ENCODE data around the gene PLXNB3.
"Not testable (repeated sequence)": the region's sequence is repeated elsewhere in the genome, so short reads cannot be mapped to it uniquely, and the experiment has no call there.

The PLXNB3 gene

DNA sequence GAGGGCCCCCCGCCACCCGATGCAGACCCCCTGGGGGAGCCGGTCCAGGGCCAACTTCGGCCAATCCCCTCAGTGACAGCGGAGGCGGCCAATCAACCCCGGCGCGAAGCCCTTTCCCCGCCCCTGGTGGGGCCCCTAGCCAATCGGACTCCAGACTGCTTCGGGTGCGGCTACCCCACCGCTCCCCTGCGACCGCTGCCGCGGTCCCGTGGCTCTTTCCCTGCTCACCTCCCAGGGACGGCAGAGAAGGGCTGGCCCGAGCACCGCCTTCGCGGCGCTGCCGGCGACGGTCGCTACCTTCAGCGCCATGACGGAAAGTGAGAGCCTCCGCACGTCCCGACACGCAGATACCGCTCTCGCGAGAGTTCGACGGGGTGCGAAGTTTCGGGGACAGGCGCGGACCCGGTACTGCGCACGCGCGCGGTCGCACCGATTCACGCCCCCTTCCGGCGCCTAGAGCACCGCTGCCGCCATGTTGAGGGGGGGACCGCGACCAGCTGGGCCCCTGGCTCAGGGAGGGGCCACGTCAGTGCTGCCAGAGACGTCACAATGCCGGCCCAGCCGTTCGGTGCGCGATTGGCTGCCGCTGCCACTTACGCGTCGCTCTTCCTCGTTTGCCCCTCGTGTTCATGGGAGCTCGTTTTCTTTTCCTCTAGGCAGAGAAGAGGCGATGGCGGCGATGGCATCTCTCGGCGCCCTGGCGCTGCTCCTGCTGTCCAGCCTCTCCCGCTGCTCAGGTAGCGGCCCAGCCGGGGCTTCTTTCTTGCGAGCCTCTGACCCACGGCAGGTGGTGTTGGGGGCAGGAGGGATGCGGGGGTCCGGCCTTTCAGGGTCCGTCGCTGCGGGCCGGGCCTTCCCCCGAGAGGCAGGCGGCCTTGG is 30.2 kb downstream of the PLXNB3 start, which contains the start of the genes IDH3G and SSR4:
Gene IDH3G, minus strand, starts transcription at position 358 of the 879 bp plus-strand sequence. Its CDS starts 49 bp downstream, at position 309.
Gene SSR4, plus strand, starts transcription at position 651 of the 879 bp plus-strand sequence. Its CDS starts 20 bp downstream, at position 671.
- DNase-seq = peak; percentile 92

DNA sequence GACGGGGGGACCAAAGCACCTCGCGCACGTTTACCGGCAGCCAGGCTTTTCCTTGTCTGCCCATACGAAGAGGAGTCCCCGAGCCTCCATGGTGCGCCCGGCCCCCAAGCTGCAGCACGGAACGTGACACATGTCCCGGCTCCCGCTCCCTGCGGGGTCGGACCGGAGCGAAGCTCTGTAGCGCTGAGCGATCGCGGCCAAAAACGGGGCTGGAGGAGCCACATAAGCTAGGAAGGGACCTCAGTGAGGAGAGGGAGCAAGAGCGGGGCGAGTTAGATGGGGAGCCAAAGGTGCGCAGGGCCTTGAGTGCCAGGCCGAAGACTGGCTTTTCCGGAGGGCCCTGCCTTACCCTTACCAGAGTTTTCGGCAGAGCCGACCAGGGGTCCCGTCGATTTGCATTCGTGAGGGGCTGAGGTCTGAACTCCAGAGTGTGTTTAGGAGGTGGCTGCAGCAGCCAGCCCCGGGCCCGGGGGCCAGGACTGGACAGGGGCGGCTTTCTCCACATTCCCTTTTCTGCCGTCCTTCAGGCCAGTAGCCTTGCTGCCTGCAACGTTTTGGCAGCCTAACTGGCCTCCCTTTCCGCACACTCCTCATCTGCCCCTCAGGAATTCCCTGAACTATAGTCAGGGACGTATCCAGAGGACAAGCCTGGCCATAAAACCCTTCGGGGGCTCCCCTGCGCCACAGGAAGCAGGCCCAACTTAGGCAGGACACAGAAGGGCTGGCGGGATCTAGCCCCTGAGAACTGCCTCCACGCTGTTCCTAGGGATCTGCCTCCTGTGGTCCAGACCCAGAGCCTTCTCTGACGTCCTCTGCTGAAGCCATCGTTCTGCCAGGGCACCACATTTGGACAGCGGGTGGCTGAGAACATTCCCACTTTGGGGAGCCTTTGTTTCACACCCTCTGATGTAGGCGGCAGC is 31.1 kb downstream of the PLXNB3 start:
- DNase-seq = peak; percentile 24

DNA sequence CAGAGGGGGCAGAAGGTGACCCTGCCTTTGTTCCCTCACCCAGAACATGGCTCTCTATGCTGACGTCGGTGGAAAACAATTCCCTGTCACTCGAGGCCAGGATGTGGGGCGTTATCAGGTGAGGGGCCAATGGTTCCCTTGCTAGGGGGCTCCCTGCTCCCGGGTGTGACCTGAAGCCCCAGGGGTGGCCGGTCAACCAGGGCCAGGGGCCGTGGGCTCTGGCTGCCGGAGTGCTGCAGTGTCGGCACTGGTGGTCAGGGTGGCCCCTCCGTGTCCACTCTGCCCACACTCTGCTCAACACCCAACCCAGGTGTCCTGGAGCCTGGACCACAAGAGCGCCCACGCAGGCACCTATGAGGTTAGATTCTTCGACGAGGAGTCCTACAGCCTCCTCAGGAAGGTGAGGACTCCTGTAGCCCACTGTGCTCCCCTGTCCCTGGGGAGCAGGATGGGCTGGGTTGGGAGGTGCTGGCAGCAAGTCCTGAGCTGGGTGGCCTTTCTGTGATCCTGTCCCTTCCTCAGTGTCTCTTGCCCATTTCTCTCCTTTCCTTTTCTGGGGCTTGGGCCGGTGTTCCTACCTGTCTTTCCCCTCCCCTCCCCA is 33.5 kb downstream of the PLXNB3 start:
- no peak for DNase-seq

DNA sequence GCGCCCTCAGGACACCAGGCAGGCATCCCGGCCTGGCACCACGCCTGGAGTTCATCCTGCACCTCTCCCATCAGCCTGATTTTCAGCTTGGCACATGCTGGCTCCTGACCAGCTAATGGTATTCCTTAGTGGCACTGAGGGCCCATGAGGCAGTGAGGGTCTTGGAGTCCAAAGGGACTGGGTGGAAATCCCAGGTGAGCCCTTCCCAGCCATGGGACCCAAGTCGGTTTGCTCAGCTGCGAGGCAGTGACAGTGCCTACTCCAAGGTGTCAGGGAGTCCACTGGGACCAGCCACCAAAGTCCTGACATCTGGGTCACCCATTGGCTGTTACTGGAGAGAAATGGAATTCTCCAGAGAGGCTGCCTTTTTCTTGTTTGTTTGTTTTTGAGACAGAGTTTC is 35.3 kb downstream of the PLXNB3 start:
- DNase-seq = no peak

DNA sequence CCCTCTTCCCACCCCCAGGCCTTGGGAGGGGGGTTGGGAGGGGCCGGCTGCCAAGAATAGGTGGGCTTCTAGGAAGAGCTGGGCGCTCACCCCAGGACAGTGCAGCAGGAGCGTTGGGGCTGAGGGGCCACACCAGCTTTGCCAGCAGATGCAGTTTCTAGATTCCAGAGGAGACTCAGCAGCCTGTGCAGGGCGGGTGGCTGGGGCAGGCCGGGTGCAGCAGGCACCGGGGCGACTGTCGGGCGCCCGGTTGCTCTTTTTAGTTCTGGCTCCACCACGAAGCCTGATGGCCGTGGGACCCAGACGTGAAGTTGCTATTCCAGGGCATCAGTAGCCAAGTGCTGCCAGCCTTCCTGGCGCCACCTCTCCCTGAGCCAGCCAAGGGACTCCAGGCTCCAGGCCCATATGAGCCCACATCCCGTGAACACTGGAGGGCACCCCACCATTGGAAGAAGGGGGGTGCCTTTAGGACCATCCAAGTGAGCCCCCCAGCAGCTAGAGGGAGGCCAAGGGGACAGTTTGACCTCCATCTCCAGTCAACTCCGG is 36.2 kb downstream of the PLXNB3 start:
- DNase-seq = no peak

DNA sequence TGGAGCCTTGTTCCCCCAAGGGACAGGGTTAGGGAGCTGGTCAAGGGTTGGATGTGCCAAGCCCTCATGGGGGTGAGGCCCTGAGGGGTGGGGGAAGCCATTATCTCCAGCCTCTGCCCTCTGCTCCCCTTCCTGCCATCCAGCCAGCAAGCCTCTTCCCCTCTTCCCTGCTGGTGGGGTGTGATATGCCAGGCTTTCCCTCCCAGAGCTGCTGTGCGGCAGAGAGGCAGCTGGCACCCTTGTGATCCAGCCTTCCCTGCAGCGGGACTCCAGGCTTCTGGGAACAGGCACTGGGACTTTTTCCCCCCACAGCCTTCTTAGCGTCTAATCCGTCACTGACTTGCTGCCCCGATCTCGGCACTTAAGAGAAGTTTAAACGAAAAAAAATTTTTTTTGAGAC is 36.7 kb downstream of the PLXNB3 start:
- DNase-seq = no peak

DNA sequence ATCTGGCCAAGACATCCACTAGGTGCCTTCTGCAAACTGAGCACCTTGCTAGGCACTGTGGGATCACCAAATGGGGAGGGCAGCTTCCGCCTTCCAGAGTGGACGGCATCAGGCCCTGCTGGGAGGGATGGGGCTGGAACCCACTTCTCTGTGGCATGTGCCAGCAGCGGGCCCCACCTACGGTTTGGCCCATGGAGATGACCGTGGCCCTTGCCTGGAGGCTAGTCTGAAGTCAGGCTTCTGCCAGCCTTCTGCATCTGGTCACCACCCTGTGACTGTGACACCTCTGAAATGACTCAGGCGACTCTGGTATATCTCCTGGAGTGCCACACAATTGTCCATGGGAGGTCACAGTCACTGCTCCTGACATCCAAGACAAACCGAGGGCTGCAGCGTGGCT is 37.6 kb downstream of the PLXNB3 start:
- DNase-seq = no peak

DNA sequence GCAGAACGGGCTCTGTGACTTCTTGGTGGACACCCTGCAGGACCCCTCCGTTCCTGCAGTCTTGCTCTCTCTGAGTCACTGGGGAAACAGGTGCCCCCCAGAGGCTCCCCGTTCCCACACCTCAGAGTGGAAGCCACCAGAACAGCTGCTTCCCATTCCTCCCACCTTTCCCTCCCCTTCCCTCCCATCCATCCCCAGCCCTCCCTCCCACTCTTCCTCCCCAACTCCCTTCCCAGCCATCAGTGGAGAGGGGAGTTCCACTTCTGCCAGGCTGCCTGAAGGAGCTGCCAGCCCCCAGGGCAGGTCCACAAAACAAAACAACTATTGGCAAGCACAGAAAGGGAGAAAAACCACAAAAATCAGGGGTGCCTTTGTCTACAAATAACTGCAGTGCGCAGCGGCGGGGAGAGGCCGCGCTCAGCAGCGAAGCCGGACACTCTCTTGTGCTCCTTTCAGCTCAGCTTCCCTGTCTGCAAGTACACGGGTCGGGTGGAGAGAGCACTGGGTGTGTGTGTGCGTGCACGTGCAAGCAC is 38.5 kb downstream of the PLXNB3 start:
- DNase-seq = no peak

DNA sequence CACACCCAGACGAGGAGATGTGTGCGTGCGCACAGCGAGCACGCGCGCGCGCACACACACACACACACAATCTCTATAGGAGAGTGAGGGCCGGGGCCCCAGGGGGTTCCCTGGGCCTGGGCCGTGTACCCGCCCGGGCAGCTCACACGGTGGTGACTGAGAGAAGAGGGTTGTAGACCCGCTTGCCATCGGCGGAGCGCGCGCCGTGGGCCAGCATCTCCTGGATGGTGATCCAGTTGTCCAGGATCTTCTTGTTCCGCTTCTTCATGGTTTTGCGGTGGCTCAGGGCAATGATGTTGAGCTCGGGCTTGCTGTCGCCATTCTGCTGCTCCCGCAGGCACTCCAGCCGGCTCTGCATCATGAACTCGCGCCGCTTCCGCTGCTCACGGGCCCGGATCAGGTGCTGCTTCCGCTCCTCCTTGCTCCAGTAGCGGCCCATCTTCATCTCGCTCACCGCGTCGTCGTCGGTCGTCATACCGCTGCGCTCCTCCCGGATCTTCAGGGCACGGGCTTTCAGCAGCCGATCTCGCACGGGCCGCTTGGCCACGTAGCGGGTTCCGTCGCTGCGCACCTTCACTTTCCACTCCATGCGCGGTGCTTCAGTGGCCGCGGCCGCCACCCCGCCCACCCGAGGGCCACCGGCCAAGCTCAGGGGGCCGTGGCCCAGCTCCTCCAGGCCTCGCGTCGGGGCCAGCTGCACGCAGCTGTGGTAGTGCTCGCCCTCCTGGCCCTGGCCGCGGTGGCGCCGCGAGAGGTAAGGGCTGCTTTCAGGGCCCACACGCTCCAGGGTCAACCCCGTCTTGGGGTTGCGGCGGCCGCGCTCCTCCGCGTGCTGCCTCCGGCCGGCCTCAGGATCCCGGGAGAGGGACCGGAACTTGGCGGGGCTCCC is 39.4 kb downstream of the PLXNB3 start:
- no peak for DNase-seq

DNA sequence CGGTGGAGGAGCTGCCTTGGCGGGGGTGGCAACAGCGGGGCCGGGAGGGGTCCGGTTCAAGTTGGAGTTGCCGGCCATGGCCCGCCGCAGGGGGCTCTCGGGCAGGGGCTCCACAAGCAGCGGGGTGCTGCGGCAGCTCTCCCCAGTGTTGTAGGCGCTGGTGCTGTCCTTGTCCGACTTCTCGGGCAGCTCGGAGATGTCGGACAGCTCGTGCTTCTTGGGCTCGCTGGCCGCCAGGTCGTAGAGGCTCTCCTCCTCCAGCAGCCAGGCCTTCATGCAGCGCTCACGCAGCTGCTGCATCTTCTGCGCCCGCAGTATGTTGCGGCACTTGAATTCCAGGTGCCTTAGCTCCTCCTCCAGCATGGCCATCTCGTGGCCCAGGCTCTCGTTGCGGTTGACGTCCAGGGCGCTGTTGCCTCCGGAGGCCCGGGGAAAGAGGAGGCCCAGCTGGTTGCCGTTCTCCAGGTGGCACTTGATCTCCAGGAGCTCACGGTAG is 40.1 kb downstream of the PLXNB3 start:
- DNase-seq = no peak

DNA sequence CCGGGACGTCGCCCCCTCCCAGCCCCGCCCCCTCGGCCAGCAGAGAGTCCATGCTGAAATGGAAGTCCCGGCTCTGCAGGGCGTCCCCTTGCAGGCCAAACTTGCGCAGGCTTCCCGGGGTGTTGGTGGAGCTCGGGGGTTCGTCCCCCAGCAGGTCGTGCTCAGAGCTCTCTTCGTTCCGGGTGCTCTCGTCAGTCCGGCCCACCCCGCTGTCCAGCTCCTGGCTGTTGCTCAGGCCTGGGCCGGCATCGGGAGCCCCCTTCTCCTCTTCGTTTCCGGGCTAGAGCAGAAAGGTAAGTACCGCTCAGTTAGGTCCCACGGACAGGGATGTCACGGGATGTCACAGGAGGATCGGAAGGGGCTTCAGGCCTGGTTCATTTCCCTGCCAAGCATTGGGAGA is 40.6 kb downstream of the PLXNB3 start:
- no peak for DNase-seq

DNA sequence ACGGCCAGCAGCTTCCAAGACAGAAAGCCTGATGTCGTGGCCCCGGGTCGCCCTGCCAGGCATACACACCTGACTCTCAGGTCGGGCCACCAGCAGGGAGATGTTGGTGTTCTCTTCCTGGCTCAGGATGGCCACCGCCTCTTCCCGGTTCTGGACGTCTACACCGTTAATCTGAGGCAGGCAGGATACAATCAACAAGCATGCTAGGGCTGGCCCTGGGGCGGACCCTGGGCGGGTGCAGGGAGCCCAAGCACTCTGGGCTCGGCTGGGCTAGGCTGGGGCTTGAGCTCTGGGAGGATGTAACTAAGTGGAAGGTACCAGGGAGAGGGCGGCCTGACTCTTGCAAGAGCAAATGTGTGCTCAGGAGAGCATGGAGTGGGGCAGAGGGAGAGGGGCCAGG is 41.4 kb downstream of the PLXNB3 start:
- DNase-seq = no peak

DNA sequence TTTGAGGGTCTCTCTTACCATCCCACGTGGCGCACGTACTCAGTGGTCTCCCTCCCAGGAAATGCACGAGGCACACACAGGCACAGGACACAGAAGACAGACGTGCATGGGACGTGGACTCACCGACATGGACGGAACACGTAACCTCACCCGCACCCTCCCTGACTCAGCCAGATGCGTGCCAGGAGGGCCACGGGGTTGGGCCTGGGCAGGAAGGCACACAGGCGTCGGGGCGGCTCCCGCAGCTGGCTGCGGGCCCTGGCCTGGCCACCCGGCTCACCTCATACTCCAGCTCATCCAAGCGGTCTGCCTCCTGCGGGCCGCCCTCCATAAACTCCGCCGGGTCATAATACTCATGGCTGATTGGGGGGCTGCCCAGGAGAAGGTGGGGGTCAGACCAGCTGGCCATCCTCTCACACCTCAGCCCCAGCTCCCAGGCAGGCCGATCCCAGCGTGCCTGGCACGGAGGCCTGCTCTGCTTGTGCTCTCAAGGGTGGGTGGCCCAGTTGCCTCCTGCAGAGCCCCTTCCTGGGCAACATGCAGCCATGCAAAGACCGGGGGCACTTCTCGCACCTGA is 43.0 kb downstream of the PLXNB3 start:
- DNase-seq = no peak

DNA sequence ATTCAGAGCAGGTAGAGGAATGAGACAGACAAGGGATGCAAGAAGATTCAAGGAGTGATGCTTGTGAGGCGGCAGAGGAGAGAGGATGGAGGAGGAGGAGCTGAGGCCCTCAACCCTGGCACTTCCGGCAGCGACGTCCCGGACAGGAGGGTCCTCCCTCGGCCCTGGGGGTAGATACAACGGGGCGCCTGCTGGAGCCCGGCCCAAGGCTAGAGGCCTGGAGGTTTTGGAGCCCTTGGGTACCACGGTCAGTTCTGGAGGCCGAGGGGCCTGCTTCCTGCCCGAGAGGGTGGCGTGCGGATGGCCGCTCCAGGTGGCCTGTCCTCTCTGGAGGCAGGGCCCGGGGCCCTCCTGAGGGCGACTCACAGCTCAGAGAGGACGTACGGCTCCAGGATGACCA is 43.9 kb downstream of the PLXNB3 start:
- no peak for DNase-seq

DNA sequence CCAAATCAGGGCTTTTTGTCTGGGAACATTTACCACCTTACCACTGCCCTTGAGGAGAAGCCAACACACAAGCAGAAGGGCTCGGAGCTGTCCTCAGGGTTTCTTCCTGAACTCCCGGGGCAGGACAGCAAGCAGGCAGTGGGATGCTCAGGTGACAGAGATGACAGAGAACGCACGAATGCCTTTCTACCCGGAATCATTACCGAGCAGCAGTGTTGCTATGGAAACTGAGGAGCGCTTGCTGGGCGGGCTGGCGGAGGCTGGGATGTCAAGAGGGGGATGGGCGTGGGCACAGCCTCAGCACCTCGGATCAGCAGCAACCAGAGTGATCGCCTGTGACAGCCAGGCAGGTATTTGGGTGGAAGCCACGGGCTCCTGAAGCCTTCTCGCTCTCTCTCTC is 48.2 kb downstream of the PLXNB3 start:
- no peak for DNase-seq

DNA sequence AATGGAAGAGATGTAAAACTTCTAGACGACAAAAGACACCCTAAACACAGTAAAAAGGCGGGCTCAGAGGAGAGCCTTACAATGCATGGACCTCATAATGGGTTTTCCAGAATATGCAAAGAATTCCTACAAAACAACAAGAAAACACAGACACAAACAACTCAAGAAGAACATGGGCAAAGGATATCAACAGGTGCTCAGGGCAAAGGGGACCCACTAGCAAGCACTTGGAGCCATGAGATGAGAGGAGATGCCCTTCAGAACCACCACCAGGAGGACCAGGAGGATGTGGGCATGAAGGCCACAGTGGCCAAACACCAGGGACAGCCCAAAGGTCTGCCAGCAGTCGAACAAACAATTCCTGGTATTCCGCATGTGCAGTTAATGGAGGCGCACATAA is 49.1 kb downstream of the PLXNB3 start:
- no peak for DNase-seq

DNA sequence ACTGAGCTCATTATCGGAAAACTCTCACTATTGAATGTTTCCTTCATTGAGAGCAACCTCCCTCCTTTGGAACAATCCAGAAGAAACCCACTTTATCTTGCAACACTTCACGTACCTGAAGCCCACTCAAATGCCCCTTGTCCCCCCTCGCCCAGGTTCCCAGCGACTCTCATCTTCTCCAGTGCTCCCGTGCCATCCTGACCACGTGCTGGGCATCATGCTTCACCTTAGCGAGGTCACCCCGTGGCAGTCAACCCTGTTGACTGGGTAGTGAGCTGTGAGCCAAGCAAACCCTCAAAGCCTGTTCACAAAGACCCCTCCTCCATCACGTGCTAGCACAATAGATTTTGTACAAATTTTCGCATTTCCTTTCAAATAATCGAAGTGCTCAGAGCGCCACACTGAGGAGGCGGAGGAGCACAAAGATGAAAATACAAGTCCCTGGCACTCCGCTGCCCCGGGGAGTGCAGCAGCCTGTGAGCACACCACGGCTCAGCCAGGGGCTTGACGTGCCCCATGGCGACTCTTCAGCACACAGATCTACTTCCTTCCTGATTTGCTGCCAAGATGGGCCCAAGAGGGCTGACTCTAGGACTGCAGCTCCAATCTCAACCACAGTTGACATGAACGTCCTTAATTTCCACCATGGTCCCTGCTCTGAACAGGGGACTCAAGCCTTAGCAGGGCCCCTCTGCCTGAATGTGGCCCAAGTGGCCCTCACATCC is 50.7 kb downstream of the PLXNB3 start:
- DNase-seq = no peak

DNA sequence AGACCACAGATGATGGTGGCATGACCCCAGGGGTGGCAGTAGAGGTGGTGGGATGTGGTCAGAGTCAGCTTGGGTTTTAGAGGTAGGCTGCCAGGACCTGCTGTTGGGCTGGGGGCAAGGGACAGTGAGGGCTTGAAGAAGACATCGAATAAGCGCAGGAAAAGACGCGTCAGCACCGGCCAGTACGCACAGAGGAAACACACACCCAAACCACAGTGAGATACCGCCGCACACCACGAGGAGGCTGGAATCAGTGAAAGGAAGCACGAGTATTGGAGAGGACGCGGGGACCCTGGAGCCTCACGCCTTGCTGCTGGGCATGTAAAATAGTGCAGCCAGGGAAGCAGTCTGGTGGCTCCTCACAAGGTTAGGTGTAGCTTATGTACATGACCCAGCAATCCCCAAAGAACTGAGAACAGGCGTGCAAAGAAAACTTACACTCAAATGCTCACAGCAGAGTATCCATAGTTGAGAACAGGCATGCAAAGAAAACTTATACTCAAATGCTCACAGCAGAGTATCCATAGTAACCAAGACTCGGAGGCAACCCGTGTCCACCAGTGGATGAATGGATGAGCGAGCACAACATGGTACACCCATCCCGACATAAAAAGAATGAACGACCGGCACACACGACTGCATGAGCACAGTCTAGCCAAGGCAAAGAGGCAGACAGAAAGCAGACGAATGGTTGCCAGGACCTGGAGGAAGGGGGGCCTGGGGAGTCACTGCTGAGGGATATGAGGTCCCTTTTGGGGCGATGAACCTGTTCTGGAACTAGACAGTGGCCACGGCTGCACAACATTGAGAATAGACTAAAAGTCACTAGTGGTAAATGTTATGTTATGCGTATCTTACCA is 53.0 kb downstream of the PLXNB3 start:
- DNase-seq = peak; percentile 52

DNA sequence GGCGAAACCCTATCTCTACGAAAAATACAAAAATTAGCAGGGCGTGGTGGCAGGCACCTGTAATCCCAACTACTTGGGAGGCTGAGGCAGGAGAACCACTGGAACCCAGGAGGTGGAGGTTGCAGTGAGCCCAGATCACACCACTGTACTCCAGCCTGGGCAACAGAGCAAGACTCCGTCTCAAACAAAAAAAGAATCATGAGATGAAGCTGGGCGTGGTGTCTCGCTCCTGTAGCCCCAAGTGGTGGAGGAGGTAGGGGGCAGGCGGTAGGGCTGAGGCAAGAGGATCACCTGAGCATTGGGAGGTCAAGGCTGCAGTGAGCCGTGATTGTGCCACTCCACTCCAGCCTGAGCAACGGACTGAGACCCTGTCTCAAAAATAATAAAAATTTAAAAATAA is 54.0 kb downstream of the PLXNB3 start:
- DNase-seq = not testable (repeated sequence)

All from CD4-positive, alpha-beta T cell treated with Interleukin-17A for 4 hours (primary cell).